Posterior vena cava (tissue), 2 donors: Measurements from ENCODE around the gene GOLGA6L2. TPM values are rescaled to one million over a fixed set of nuclear protein-coding genes. Genes with fewer than 3 reads are reported as not detected.
"Not testable (repeated sequence)": the region's sequence is repeated elsewhere in the genome, so short reads cannot be mapped to it uniquely, and the experiment has no call there.

Source experiments
- DNase-seq: peaks from one replicate; pipeline ENCODE4 v3.0.0-alpha.2; 2020; ENCODE audit warnings: low spot score
- intact Hi-C, 2 donors: fragments of 100-400 bp; cut with DNase I; formaldehyde crosslinking; loops; one replicate each; pipeline versions ENCODE4 v1.14.1 to v1.14.2; 2022 to 2023
- total RNA-seq, 2 donors: library from RNA; stranded (reverse); fragmentation: NEBNext Ultra II Directional; extraction: Animal tissue kit (Norgen Biotek cat#: 25700); gene quantifications; one replicate each; pipeline ENCODE4 v1.2.1, GENCODE V29; 2021
- donor health status: DM: yes; HTN: yes; CAD: no.
- donor health status: DM: yes; HTN: yes; CAD: no.

The GOLGA6L2 gene
- total RNA-seq, 2 donors from 2014 or later, result not detected

- DNase-seq, intact Hi-C loops: not testable (repeated sequence)
Observed at GRCh38 chr15:23398357-23398756, 48.7 kb downstream of the GOLGA6L2 start.

DNA sequence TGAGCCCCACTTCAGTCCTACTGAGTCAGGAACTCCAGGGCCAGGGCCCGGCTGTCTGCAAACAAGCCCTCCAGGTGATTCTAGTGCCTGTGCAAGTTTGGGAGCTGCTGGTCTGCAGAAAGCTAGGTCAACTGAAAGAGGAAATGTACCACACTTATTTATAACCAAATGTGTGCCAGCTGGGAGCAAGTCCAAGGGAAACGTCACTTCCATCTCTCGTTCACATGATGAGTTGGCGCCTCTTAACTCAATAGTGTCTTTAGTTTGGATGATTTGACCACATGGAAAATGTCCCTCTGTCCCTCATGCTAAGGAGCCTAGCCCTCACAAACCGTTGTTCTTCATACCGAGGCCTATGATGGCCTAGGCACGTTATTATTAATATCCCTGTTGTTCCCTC lies 49.3 kb downstream of the GOLGA6L2 start:
- intact Hi-C loops, result no loop called here
- DNase-seq, result no peak

GRCh38 chr15:23395832-23396231 lies 51.2 kb downstream of the GOLGA6L2 start:
- no peak for DNase-seq

DNA sequence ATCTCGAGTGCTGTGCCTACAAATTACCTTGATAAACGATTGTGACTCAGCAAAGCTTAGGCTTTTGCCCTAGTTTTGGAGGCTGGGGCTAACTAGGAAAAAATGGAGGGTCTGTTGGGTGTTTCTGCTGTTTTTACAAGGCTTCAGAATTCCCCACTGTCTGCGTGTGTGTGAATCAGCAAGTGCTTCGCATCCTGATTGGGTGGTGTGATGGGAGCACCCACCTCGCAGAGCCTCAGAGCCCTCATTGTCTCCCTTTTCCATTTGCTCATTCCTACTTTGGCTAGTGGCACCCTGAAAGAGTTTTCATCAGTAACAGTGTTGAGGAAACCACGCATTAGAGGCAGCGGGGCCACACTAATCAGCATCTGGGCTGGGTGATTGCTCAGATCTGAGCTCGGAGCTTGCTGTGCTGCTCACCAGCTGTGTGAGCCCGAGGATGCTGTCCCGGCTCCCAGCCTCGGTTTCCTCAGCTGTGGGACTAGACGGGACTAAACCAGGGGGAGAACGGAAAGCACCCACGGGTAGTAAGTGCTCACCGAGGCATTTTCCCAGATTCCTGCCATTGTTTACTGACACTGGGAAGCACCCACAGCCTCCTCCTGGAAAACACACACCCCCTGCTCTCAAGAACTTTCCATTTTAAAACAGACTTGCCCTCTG lies 51.9 kb downstream of the GOLGA6L2 start:
- intact Hi-C loops, result no loop called here
- no peak for DNase-seq

More at GRCh38 chr15:23395832-23396231, 51.2 kb downstream of the GOLGA6L2 start:
- intact Hi-C loops, result no loop called here

Other genes with a start within 250 kb of the GOLGA6L2 start
- not detected for gene GOLGA6L26, start 113.0 kb downstream of the GOLGA6L2 start, total RNA-seq
- gene GOLGA8S, start 92.5 kb downstream of the GOLGA6L2 start, total RNA-seq, result under 1 TPM; 0.38 to 0.60 TPM
- not detected for gene MKRN3, start 118.4 kb upstream of the GOLGA6L2 start, total RNA-seq
- under 1 TPM; 0.05 to 0.32 TPM for gene MAGEL2, start 200.6 kb upstream of the GOLGA6L2 start, total RNA-seq
- 10 to 100 TPM; 40.7 to 55.3 TPM for gene NDN, start 240.1 kb upstream of the GOLGA6L2 start, total RNA-seq